Dendritic cell treated with granulocyte-macrophage colony-stimulating factor and Interleukin-4, amounts not matched to agents 40 ng/mL and 50 ng/mL, for 4 days (primary cell): ENCODE results near the gene DAPK1.
A peak's percentile ranks its signal among the peaks of the same experiment; 100 is the strongest.

Source experiments
- H3K27ac Mint-ChIP-seq: one replicate; pipeline ENCODE4 v1.8.0; 2022; ENCODE audit warnings: mild to moderate bottlenecking, mixed read lengths
- H3K27me3 Mint-ChIP-seq: one replicate; pipeline ENCODE4 v1.8.0; 2022; ENCODE audit warnings: mild to moderate bottlenecking, mixed read lengths
- H3K36me3 Mint-ChIP-seq: one replicate; pipeline ENCODE4 v1.8.0; 2022; ENCODE audit warnings: low read depth, mixed read lengths
- H3K4me1 Mint-ChIP-seq: one replicate; pipeline ENCODE4 v1.8.0; 2022; ENCODE audit warnings: low read depth, mixed read lengths
- H3K4me3 Mint-ChIP-seq: one replicate; pipeline ENCODE4 v1.8.0; 2022; ENCODE audit warnings: mild to moderate bottlenecking, moderate library complexity, mixed read lengths
- H3K9me3 Mint-ChIP-seq: one replicate; pipeline ENCODE4 v1.8.0; 2022; ENCODE audit warnings: mixed read lengths
- intact Hi-C: fragments of 100-400 bp; cut with micrococcal nuclease; formaldehyde crosslinking; loops from one replicate; pipeline ENCODE4 v1.15.0; 2022

DAPK1 gene

DNA sequence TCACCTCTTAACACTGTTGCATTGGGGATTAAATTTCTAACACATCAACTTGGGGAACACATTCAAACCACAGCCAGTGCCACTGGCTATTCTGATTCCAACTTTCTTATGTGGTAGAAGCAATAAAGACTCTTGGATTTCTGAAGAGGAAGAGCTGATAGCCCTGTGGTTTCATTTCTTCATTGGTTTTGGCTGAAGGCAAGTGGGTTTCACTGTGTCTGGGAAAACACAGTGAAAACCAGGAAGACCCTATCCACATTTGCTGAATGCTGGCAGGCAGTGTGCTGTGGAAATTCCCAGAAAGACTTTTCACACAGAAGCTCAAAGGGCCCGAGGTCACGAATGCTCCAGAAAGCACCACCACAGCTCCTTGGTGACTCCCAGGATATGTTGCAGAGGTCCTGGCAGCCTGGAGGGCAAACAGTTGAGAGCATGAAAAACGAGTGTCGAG, 67.1 kb downstream of the DAPK1 start:
- Mint-ChIP-seq H3K9me3 (peaks cover 9% of the 10 kb centered on the region), H3K4me1 (peaks cover 73% of the 10 kb centered on the region), H3K36me3 (peaks cover 69% of the 10 kb centered on the region), H3K27me3 (no peaks in the 10 kb centered on the region), H3K4me3 (peak overlapping the region; percentile 1), H3K27ac (peak overlapping the region; percentile 66)
- intact Hi-C loops, result no loop called here

DNA sequence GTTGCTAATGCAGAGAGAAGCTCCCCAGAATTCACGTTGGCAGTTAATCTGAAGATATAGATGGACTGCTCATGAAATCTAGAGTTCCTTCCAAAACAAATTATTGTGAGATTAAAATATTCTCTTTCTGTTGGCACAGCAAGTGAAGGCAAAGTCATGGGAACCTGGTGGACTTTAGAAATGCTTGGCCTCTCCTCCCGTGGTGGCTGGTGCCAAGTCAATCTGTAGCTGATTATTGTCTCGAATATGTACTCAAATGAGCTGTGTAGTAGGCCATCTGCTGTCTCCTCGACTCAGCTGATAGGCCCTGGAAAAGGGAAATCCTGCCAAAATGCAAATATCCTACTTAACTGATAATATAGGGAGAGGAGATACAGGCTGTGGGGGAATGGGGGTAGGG, 69.3 kb downstream of the DAPK1 start:
- H3K27me3 Mint-ChIP-seq, result no peaks in the 10 kb centered on the region
- no peak overlapping the region for H3K4me3 Mint-ChIP-seq
- intact Hi-C loops, result no loop called here
- H3K36me3 Mint-ChIP-seq, result peaks cover 54% of the 10 kb centered on the region
- H3K4me1 Mint-ChIP-seq, result peaks cover 79% of the 10 kb centered on the region
- H3K9me3 Mint-ChIP-seq, result peaks cover 9% of the 10 kb centered on the region
- H3K27ac Mint-ChIP-seq, result no peak overlapping the region

DNA sequence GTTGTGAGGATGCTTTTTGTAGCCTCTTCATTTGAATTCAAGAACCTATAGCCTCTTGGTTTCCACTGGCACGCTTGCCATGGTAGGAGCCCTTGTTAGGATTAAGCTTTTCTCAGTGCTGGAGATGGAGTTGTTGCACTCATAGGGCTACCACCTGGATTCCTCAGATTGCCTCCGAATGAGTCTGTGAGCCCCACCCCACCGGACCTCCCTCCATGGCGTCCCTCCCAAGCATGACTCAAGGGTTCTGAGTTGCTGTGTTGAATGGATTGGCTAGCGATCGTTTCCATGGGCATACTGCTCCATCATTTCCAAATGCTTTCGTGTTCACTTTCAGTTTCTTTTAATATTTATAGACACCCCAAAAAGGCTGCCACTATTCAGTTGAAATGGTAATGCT, 69.9 kb downstream of the DAPK1 start:
- Mint-ChIP-seq H3K4me1 (peaks cover 79% of the 10 kb centered on the region), H3K27ac (no peak overlapping the region), H3K36me3 (peaks cover 56% of the 10 kb centered on the region), H3K4me3 (no peak overlapping the region), H3K27me3 (no peaks in the 10 kb centered on the region), H3K9me3 (peaks cover 9% of the 10 kb centered on the region)
- intact Hi-C loops, result no loop called here

DNA sequence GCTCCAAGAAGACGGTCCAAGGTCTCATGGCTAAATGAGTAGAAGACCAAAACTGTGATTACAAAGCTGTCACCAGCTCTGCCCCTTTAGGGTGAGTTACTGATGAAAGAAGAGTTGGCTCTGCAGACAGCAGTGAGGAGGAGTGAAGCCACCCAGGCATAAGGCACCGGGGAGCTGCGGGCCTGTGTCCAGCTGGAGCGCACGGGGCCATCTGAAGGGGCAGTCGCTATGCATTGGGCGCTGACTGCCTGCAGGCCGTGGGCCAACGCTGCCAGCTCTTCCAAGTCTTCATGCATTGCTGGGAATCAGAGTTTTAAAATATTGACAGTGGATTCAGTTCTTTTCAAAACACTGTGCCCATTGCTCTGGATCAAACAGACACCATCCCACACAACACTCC, 70.3 kb downstream of the DAPK1 start:
- Mint-ChIP-seq H3K4me3 (no peak overlapping the region), H3K9me3 (peaks cover 9% of the 10 kb centered on the region), H3K27ac (no peak overlapping the region), H3K27me3 (no peaks in the 10 kb centered on the region), H3K36me3 (peaks cover 57% of the 10 kb centered on the region), H3K4me1 (peaks cover 78% of the 10 kb centered on the region)
- intact Hi-C loops, result no loop called here

DNA sequence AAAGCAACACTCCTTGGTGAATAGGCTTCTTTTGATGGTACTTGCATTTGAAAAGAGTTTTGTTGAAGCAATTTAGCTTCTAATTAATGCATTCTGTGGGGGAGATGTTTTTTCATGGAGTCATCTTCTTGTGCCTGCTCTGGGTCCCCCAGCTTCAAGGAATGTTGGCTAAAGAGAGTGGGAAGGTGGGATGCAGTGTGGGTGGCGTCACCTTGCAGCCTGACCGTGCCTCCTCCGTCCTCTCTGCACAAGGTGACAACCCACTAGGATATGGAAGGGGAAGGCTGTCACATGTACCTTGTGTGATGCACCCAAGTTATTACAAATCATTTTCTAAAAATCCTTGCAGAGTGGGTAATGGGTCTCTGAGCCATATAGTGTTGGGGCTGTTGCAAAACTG, 70.7 kb downstream of the DAPK1 start:
- H3K36me3 Mint-ChIP-seq, result peaks cover 57% of the 10 kb centered on the region
- peaks cover 78% of the 10 kb centered on the region for H3K4me1 Mint-ChIP-seq
- intact Hi-C loops, result no loop called here
- no peak overlapping the region for H3K27ac Mint-ChIP-seq
- no peaks in the 10 kb centered on the region for H3K27me3 Mint-ChIP-seq
- peaks cover 9% of the 10 kb centered on the region for H3K9me3 Mint-ChIP-seq
- H3K4me3 Mint-ChIP-seq, result no peak overlapping the region

DNA sequence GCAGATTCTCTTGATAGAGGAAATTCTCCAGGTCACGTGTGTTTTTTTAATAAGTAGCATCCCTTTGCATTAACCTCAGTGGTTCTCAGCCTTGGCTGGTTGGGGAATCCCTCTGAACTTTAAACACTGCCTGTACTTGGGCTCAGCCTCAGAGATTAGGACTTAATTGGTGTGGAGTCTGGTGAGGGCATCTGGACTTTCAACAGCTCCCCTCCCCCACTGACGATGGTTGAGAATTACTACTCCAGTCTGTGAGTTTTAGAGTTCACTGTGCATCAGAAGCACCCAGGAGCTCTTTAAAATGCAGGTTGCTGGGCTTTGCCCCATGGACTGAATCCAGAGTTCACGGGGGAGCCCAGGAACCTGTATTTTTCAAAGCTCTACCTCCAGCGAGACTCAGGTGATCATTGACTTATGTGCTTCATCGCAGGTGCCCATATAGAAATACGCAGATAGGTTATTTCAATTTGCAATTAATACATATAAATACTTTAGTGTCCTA, 71.4 kb downstream of the DAPK1 start:
- intact Hi-C loops, result no loop called here
- H3K4me3 Mint-ChIP-seq, result no peak overlapping the region

DNA sequence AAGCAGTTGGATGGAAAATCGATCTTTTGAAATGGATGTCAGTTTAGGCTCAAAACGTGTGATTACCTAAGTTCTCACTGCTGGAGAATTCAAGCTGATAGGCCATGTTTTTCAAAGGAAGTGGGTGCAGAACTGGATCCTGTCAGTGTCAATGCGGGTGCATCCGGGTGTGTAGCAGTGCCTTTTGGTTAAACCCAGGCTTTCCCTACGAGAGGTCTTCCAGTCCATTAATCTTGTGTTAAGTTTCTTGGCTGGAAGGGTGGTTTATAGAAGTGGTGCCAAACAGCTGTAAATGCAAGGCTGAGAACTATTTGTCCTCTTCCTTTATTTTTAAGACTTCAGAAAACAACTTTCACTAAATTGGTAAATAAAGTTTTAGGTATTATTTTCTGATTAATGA, 71.9 kb downstream of the DAPK1 start:
- peaks cover 56% of the 10 kb centered on the region for H3K36me3 Mint-ChIP-seq
- H3K9me3 Mint-ChIP-seq, result no peaks in the 10 kb centered on the region
- no peak overlapping the region for H3K4me3 Mint-ChIP-seq
- no peak overlapping the region for H3K27ac Mint-ChIP-seq
- intact Hi-C loops, result no loop called here
- H3K4me1 Mint-ChIP-seq, result peaks cover 68% of the 10 kb centered on the region
- H3K27me3 Mint-ChIP-seq, result no peaks in the 10 kb centered on the region

More for the DNA sequence above, 71.4 kb downstream of the DAPK1 start:
- no peak overlapping the region for H3K27ac Mint-ChIP-seq
- peaks cover 54% of the 10 kb centered on the region for H3K36me3 Mint-ChIP-seq
- no peaks in the 10 kb centered on the region for H3K27me3 Mint-ChIP-seq
- H3K4me1 Mint-ChIP-seq, result peaks cover 72% of the 10 kb centered on the region
- H3K9me3 Mint-ChIP-seq, result peaks cover 2% of the 10 kb centered on the region

DNA sequence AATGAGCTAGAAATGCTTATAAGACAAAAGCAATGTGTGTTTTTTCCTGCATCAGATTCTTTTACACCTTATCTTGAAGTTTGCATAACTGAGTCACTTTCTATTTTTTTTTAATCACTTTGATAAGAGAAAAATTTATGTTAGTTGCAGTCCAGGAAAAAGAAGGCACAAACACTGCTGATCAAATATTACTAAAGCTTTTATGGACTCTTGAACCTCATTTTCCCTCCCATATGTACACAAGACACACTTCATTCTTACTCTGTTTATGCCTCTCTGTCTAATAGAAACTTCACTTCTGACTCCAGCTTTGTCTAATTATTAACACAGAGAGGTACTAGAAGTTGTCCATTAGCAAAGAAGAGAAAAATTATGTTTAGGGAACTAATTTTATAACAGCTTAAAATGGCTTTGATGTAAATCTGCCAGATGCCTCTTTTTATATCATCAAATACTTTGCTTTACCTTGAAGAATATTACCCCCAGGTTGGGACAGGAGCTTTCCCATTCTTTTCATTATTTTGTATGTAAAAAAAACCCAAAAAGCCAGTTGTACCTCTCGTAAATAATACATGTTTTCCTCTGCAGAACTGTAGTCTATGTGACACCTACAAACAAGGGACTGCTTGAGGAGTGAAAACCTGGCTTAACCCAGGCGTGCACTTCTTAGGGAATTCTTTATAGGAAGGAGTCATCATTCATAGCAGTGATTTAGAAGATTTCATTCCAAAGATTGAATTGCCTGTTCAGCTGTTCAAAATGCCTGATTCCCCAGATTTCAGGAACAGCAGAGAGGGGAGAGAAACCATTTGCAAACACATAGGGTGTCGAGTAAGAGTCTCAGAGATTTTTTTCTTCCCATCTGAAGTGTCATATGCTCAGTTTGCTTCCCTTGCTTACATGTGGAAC, 72.6 kb downstream of the DAPK1 start:
- peaks cover 57% of the 10 kb centered on the region for H3K36me3 Mint-ChIP-seq
- no peaks in the 10 kb centered on the region for H3K27me3 Mint-ChIP-seq
- H3K4me1 Mint-ChIP-seq, result peaks cover 60% of the 10 kb centered on the region
- no peaks in the 10 kb centered on the region for H3K9me3 Mint-ChIP-seq
- H3K4me3 Mint-ChIP-seq, result no peak overlapping the region
- intact Hi-C loops, result no loop called here
- peak overlapping the region; percentile 21 for H3K27ac Mint-ChIP-seq

DNA sequence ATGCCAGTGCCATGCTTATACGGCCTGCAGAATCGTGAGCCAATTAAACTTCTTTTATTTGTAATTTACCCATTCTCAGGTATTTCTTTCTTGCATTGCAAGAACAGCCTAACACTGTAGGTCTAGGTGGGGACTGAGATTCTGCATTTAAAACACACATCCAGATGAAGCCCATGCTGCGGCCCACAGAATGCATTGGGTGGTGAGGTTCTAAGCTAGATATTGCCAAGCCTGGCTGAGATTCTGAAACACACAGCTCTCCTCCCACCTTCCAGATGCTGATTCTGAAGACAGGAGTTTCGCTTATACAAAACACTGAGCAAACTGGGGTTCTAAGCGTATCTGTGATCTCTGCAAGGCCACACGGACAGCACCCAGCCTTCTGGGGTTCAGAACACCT, 75.1 kb downstream of the DAPK1 start:
- Mint-ChIP-seq H3K27ac (no peak overlapping the region), H3K4me3 (no peak overlapping the region), H3K27me3 (no peaks in the 10 kb centered on the region), H3K36me3 (peaks cover 57% of the 10 kb centered on the region), H3K4me1 (peaks cover 64% of the 10 kb centered on the region), H3K9me3 (no peaks in the 10 kb centered on the region)
- intact Hi-C loops, result no loop called here

DNA sequence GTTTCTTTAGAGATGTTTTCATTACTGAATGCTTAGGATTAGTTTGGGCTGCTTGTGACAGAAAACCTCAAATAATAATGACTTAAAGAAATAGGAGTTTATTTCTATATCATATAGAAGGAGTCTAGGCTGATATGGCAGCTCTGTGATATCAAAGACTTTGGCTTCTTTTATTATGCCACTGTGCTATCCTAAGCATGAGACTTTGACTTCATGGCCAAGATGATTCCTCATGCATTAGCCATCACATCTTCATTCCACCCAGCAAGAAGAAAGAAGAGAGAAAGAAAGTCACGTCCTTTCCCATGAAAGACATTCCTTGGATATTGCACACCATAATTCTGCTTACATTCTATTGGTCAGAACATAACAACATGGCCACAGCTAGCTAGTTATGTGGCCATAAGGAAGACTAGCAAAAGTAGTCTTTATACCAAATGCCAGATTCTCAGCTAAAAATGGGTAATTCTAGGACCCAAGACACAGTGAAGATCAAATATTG, 76.2 kb downstream of the DAPK1 start:
- H3K9me3 Mint-ChIP-seq, result no peaks in the 10 kb centered on the region
- no peak overlapping the region for H3K4me3 Mint-ChIP-seq
- H3K36me3 Mint-ChIP-seq, result peaks cover 48% of the 10 kb centered on the region
- H3K27ac Mint-ChIP-seq, result no peak overlapping the region
- H3K4me1 Mint-ChIP-seq, result peaks cover 67% of the 10 kb centered on the region
- H3K27me3 Mint-ChIP-seq, result no peaks in the 10 kb centered on the region
- intact Hi-C loops, result no loop called here

DNA sequence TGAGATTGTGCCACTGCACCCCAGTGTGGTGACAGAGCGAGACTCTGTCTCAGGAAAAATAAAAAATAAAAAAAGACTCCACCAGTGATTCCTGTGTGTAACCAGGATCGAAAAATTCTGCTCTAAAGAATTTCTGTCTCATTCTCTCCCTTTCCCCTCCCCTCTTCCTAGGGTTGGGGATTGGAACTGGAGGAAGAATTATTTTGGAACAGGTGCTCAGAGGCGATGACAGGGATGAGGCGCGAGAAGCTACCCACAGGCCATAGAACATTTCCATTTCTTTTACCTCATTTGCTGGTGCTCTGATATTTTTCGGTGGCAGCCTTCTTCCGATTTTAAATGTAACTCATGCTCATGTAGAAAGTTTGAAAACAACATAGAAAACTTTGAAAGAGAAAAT, 80.1 kb downstream of the DAPK1 start:
- Mint-ChIP-seq H3K27me3 (no peaks in the 10 kb centered on the region), H3K36me3 (peaks cover 57% of the 10 kb centered on the region), H3K4me3 (no peak overlapping the region), H3K27ac (no peak overlapping the region), H3K4me1 (peaks cover 65% of the 10 kb centered on the region), H3K9me3 (no peaks in the 10 kb centered on the region)
- intact Hi-C loops, result no loop called here

DNA sequence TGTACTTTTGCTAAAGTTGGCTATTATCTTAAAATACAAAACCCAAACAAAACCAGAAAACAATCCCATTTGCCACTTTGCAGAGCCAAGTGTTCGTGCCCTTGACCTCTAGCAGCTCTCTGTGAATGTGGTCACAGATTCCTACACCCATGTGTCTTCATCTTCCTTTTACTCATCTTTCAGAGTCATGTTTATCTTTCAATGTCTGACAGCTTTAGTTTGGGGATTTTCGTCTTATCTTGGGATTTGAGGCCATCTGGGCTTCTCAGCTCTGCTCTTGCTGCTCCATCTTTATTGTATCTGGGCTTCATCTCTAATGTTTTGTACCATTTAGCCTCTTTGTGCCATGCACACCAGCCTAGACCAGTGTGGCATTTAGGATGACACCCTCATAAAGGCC, 81.0 kb downstream of the DAPK1 start:
- H3K4me1 Mint-ChIP-seq, result peaks cover 63% of the 10 kb centered on the region
- no peaks in the 10 kb centered on the region for H3K9me3 Mint-ChIP-seq
- intact Hi-C loops, result no loop called here
- H3K27ac Mint-ChIP-seq, result no peak overlapping the region
- no peak overlapping the region for H3K4me3 Mint-ChIP-seq
- H3K36me3 Mint-ChIP-seq, result peaks cover 54% of the 10 kb centered on the region
- H3K27me3 Mint-ChIP-seq, result no peaks in the 10 kb centered on the region

DNA sequence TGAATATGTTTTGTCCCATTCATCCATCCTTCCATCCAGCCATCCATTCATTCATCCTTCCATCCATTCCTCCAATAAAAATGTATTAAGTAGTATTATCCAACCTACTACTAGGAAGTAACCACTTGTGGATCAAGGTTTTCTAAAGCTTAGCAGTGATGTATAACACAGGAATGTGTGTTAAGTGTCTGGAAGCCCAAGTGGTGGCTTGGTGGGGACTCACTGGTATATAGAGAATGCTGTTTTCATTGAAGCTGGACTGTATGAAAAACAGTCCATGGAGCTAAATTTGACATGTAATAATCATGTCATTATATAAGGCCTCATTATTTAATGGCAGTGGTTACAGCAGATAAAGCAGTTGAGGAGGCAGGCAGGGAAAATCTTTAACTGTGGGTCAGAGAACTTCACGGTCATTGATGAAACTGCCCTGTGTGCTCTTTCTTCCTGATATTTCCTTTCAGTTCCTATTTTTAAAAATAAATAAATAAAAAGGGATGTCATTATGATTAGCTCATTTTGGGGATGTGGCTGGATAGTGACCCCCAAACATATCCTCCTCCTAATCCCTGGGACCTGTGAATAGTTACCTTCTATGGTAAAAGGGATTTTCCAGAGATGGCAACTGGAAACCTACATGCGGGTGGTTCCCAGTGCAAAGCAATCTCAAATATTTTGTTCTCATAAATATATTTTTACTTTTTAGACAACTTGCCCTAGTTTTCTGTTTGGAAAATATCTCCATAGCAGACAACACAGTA, 82.3 kb downstream of the DAPK1 start:
- Mint-ChIP-seq H3K27me3 (no peaks in the 10 kb centered on the region), H3K4me1 (peaks cover 70% of the 10 kb centered on the region), H3K9me3 (no peaks in the 10 kb centered on the region), H3K4me3 (no peak overlapping the region), H3K27ac (no peak overlapping the region), H3K36me3 (peaks cover 47% of the 10 kb centered on the region)
- intact Hi-C loops, result no loop called here

DNA sequence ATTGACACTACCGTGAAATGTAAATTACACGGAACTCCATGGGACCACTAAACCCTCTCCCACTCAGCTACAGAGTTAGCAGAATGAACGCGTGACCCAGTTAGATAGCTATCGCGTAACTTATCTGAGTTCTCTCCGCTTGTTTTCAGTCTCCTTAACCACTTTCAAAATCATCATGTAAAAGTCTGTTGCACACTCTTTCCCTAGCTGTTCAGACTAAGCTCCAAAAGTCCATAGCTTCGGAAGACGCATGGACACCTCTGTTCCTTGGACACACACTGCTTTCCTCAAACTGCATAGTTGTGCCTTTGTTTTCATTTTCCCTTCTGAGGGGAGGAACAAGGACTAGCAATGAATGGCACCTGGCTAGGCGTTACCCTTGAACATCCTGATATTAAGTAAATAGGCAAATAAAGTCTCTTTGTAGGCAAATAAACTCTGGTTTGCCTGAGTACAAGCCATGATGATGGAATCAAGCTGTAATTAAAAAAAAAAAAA, 83.3 kb downstream of the DAPK1 start:
- H3K9me3 Mint-ChIP-seq, result no peaks in the 10 kb centered on the region
- H3K4me3 Mint-ChIP-seq, result no peak overlapping the region
- peaks cover 69% of the 10 kb centered on the region for H3K4me1 Mint-ChIP-seq
- no peaks in the 10 kb centered on the region for H3K27me3 Mint-ChIP-seq
- peaks cover 41% of the 10 kb centered on the region for H3K36me3 Mint-ChIP-seq
- peak overlapping the region; percentile 13 for H3K27ac Mint-ChIP-seq
- intact Hi-C loops, result no loop called here
